OCI-LY7 (cell line): ENCODE results near the gene GARRE1. TPM values are rescaled to one million over a fixed set of nuclear protein-coding genes. Genes with fewer than 3 reads are reported as not detected.
"Not testable (repeated sequence)": the region's sequence is repeated elsewhere in the genome, so short reads cannot be mapped to it uniquely, and the experiment has no call there.

Source experiments
- BruUV-seq: library from RNA; stranded (reverse); fragments of 400-500 nt; replicated peaks from 2 replicates; lab custom pipeline; 2021; lab: Mats Ljungman, UMichigan
- CTCF ChIA-PET: fragments of 300-600 bp; sonication (Branson Sonifier 250); formaldehyde crosslinking; loops from one replicate; lab custom pipeline; 2022; ENCODE audit warnings: antibody characterized with exemption; ENCODE audit not compliant: unreplicated experiment; lab: Charles Lee
- POLR2A ChIA-PET: fragments of 300-600 bp; sonication (Branson Sonifier 250); formaldehyde crosslinking; loops from one replicate; lab custom pipeline; 2022; ENCODE audit warnings: antibody characterized with exemption; lab: Charles Lee
- DNase-seq: peaks from one replicate; pipeline ENCODE4 v3.0.0-alpha.2; 2015; ENCODE audit warnings: low spot score
- H2AFZ ChIP-seq: fragments of 200-600 bp; sonication (generic), shearing (Covaris generic); 2 replicates; pipeline ENCODE4 v1.6.1; 2014; ENCODE audit warnings: mild to moderate bottlenecking, antibody characterized with exemption, low read length, moderate library complexity
- H3K27ac ChIP-seq: fragments of 200-600 bp; sonication (generic); 2 replicates; pipeline ENCODE4 v1.5.1; 2014; ENCODE audit warnings: mixed run types, low read depth, mild to moderate bottlenecking, moderate library complexity, low read length, inconsistent platforms; ENCODE audit not compliant: poor library complexity, severe bottlenecking
- H3K36me3 ChIP-seq: fragments of 200-600 bp; sonication (generic); 2 replicates; pipeline ENCODE4 v1.6.1; 2014; ENCODE audit warnings: mild to moderate bottlenecking, antibody characterized with exemption, low read length, moderate library complexity, mixed read lengths; ENCODE audit not compliant: insufficient read depth
- H3K4me1 ChIP-seq: fragments of 200-600 bp; sonication (generic); 2 replicates; pipeline ENCODE4 v1.5.1; 2014; ENCODE audit warnings: mild to moderate bottlenecking, low read length; ENCODE audit not compliant: insufficient read depth, poor library complexity, severe bottlenecking
- H3K4me2 ChIP-seq: fragments of 200-600 bp; sonication (generic); 2 replicates; pipeline ENCODE4 v1.6.1; 2014; ENCODE audit warnings: mild to moderate bottlenecking, low read length
- H3K4me3 ChIP-seq: fragments of 200-600 bp; sonication (generic); 2 replicates; pipeline ENCODE4 v1.5.1; 2014; ENCODE audit warnings: mild to moderate bottlenecking, low read depth, low read length; ENCODE audit not compliant: poor library complexity, severe bottlenecking
- H3K79me2 ChIP-seq: fragments of 200-600 bp; sonication (generic); 2 replicates; pipeline ENCODE4 v1.6.1; 2016; ENCODE audit warnings: low read depth, mild to moderate bottlenecking, low read length, moderate library complexity, mixed read lengths; ENCODE audit not compliant: insufficient read depth
- H3K9me2 ChIP-seq: fragments of 200-600 bp; sonication (generic); 2 replicates; pipeline ENCODE4 v1.6.1; 2016; ENCODE audit warnings: mild to moderate bottlenecking, low read length, mixed read lengths; ENCODE audit not compliant: insufficient read depth
- H3K9me3 ChIP-seq: fragments of 200-600 bp; sonication (generic); 2 replicates; pipeline ENCODE4 v1.6.1; 2014; ENCODE audit warnings: mild to moderate bottlenecking, mixed run types, low read length, mixed read lengths
- H4K20me1 ChIP-seq: fragments of 200-600 bp; sonication (generic); 2 replicates; pipeline ENCODE4 v1.6.1; 2014; ENCODE audit warnings: mild to moderate bottlenecking, antibody characterized with exemption, low read length, moderate library complexity, mixed read lengths; ENCODE audit not compliant: insufficient read depth
- EZH2phosphoT487 ChIP-seq: fragments of 200-600 bp; sonication (generic); IDR thresholded peaks from 2 replicates; pipeline ENCODE4 v1.6.1; 2018; ENCODE audit warnings: low read depth, borderline replicate concordance, mild to moderate bottlenecking, mixed run types, antibody characterized with exemption, low read length, moderate library complexity, mixed read lengths
- intact Hi-C: fragments of 100-400 bp; cut with micrococcal nuclease; formaldehyde crosslinking; loops from one replicate; pipeline ENCODE4 v1.10.0; 2022; ENCODE audit not compliant: unreplicated experiment
- total RNA-seq, 2 experiments: library from RNA; depleted of rRNA in 1 of 2; stranded (reverse); fragments of >200 nt in 1 of 2; shearing (Covaris generic) in 1 of 2; gene quantifications; 2 replicates each; pipeline ENCODE4 v1.2.3, GENCODE V29; 2014 to 2022
- TF ChIP-seq, protein P1 (sequence below): fragments of 200-600 bp; sonication (generic); conservative IDR thresholded peaks from 2 replicates; pipeline ENCODE4 v1.5.1; 2014; ENCODE audit warnings: mild to moderate bottlenecking, antibody characterized with exemption, low read length, moderate library complexity, mixed read lengths

The GARRE1 gene
- total RNA-seq, 2 experiments from 2014 or later, result 15.4 to 18.8 TPM

DNA sequence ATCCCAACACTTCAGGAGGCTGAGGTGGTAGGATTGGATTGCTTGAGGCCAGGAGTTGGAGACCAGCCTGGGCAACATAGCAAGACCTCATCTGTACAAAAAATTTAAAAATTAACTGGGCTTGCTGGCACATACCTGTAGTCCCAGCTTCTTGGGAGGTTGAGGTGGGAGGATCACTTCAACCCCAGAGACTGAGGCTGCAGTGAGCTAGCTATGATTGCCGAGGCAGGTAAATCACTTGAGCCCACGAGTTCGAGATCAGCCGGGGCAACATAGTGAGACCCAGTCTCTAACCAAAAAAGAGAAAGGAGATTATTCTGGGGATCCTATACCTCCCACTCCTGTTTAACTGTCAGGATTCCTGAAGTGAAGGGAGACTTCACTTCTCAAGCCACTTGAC, 16.4 kb upstream of the GARRE1 start:
- no peak overlapping the region for H3K4me2 ChIP-seq
- H4K20me1 ChIP-seq, result no peaks in the 10 kb centered on the region
- intact Hi-C loops, result no loop called here
- H3K4me3 ChIP-seq, result no peak overlapping the region
- H3K36me3 ChIP-seq, result peaks cover 11% of the 10 kb centered on the region; the same call in 1 of the 2 replicates
- H3K9me2 ChIP-seq, result no peaks in the 10 kb centered on the region
- no peak overlapping the region for H3K27ac ChIP-seq
- no TSS peak for BruUV-seq
- no peak for DNase-seq
- peaks cover 6% of the 10 kb centered on the region for H3K4me1 ChIP-seq
- TF ChIP-seq, protein P1, sequence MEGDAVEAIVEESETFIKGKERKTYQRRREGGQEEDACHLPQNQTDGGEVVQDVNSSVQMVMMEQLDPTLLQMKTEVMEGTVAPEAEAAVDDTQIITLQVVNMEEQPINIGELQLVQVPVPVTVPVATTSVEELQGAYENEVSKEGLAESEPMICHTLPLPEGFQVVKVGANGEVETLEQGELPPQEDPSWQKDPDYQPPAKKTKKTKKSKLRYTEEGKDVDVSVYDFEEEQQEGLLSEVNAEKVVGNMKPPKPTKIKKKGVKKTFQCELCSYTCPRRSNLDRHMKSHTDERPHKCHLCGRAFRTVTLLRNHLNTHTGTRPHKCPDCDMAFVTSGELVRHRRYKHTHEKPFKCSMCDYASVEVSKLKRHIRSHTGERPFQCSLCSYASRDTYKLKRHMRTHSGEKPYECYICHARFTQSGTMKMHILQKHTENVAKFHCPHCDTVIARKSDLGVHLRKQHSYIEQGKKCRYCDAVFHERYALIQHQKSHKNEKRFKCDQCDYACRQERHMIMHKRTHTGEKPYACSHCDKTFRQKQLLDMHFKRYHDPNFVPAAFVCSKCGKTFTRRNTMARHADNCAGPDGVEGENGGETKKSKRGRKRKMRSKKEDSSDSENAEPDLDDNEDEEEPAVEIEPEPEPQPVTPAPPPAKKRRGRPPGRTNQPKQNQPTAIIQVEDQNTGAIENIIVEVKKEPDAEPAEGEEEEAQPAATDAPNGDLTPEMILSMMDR, result no peak
- no peak for TF ChIP-seq EZH2phosphoT487
- ChIA-PET POLR2A (no interaction called here), CTCF (no interaction called here)
- H3K79me2 ChIP-seq, result no peaks in the 10 kb centered on the region
- no peak overlapping the region for H2AFZ ChIP-seq
- no peaks in the 10 kb centered on the region for H3K9me3 ChIP-seq

DNA sequence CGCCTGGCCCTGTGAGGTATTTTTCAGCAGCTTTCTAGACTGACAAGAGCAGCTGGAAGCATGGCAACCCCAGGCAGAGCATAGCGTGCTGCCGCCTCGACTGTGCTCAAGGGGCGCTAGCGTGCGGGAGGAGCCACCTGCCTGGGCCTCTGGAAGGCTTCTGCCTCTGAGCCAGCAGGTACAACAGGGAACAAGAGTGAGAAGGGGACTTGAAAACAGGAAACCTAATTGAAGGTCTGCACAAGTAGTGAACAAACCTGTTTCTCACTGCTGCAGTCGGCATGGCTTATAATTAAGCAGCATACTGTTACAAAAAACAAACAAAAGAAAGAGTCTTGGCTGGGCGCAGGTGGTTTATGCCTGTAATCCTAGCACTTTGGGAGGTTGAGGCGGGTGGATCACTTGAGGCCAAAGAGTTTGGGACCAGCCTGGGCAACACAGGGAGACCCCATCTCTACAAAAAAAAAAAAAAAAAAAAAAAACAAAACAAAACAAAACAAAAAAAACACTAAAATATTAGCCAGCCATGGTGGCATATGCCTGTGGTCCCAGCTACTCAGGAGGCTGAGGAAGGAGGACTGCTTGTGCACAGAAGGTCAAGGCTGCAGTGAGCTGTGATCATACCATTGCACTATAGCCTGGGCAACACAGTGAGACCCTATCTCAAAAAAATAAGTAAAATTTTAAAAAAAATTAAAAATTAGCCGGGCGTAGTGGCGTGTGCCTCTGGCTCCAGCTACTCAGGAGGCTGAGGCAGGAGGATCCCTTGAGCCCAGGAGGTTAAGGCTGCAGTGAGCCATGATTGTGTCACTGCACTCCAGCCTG, 12.6 kb upstream of the GARRE1 start:
- peak; percentile 89 for DNase-seq
- Histone ChIP-seq H2AFZ (no peak overlapping the region), H3K79me2 (no peaks in the 10 kb centered on the region), H4K20me1 (no peaks in the 10 kb centered on the region), H3K9me3 (no peaks in the 10 kb centered on the region), H3K4me3 (no peak overlapping the region), H3K27ac (no peak overlapping the region), H3K4me1 (peaks cover 6% of the 10 kb centered on the region), H3K9me2 (no peaks in the 10 kb centered on the region), H3K36me3 (no peaks in the 10 kb centered on the region), H3K4me2 (no peak overlapping the region)
- CTCF ChIA-PET, result interaction anchor here (0.6 kb wide), 1 partner anchor 90 kb away, joined by 3 read pairs; no protein-coding TSS in a partner anchor
- TF ChIP-seq, protein P1, result peak; percentile 88
- TF ChIP-seq EZH2phosphoT487, result no peak
- intact Hi-C loops, result loop anchor here (1.0 kb wide), 1 partner anchor 95 kb away; no protein-coding TSS in a partner anchor
- BruUV-seq, result no TSS peak
- POLR2A ChIA-PET, result interaction anchor here (0.7 to 1.1 kb wide), 2 partner anchors 23 to 32 kb away, joined by 4 to 5 read pairs; no protein-coding TSS in a partner anchor

DNA sequence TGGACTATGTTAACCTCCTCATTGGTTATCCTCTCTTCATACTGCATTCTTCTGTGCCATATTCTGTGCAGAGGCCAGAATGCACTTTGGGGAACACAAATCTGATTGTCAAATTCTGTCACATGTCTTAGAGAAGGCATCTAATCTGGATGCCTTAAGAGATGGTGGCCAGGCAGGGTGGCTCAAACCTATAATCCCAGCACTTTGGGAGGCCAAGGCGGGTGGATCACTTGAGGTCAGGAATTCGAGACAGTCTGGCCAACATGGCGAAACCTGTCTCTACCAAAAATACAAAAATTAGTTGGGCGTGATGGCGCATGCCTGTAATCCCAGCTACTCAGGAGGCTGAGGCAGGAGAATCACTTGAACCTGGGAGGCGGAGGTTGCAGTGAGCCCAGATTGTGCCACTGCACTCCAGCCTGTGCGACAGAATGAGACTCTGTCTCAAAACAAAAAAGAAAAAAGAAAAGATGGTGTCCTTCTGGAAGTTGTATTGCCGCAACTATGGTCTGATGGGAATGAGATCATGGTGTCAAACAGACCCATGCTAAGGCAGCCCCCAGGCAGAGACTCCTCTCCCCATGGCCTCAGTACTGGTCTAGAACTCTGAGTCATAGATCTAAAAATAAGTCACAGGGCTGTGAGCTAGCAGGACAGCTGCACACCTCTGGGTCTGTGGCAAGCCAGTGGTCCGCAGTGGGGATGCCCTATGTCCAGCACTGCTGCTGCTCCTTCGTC, 11.0 kb upstream of the GARRE1 start:
- intact Hi-C loops, CTCF ChIA-PET, H4K20me1 ChIP-seq, DNase-seq, H3K27ac ChIP-seq, BruUV-seq, H3K36me3 ChIP-seq, H2AFZ ChIP-seq, H3K9me2 ChIP-seq, H3K4me1 ChIP-seq, H3K79me2 ChIP-seq, H3K9me3 ChIP-seq, H3K4me3 ChIP-seq, H3K4me2 ChIP-seq: not testable (repeated sequence)
- POLR2A ChIA-PET, result interaction anchor here (0.8 kb wide), 1 partner anchor 100 kb away, joined by 3 read pairs; no protein-coding TSS in a partner anchor
